H9 (cell line): ENCODE data around the gene MCRIP1. TPM values are rescaled to one million over a fixed set of nuclear protein-coding genes. Genes with fewer than 3 reads are reported as not detected.

ENCODE experiments used
- DNase-seq: peaks from one replicate; pipeline ENCODE4 v3.0.0-alpha.2; 2017
- H2AFZ ChIP-seq: one replicate; pipeline ENCODE4 v1.6.1; 2013; ENCODE audit warnings: mild to moderate bottlenecking, low read length, control low read depth, moderate library complexity
- H2AK5ac ChIP-seq: 2 replicates; pipeline ENCODE4 v1.6.1; 2013; ENCODE audit warnings: low read length, control low read depth, mixed read lengths; ENCODE audit not compliant: insufficient read length
- H2BK120ac ChIP-seq: one replicate; pipeline ENCODE4 v1.6.1; 2013; ENCODE audit warnings: low read depth, mild to moderate bottlenecking, low read length, control low read depth, inconsistent platforms; ENCODE audit not compliant: poor library complexity, severe bottlenecking
- H2BK12ac ChIP-seq: 2 replicates; pipeline ENCODE4 v1.6.1; 2013; ENCODE audit warnings: low read length, control low read depth, mixed read lengths, low read depth; ENCODE audit not compliant: insufficient read length
- H2BK15ac ChIP-seq: 2 replicates; pipeline ENCODE4 v1.6.1; 2013; ENCODE audit warnings: low read depth, low read length, control low read depth
- H2BK20ac ChIP-seq: one replicate; pipeline ENCODE4 v1.6.1; 2013; ENCODE audit warnings: low read depth, mild to moderate bottlenecking, low read length, control low read depth, inconsistent platforms; ENCODE audit not compliant: poor library complexity, severe bottlenecking
- H2BK5ac ChIP-seq: 2 replicates; pipeline ENCODE4 v1.6.1; 2013; ENCODE audit warnings: low read length, control low read depth, mixed read lengths; ENCODE audit not compliant: insufficient read length
- H3K14ac ChIP-seq: 2 replicates; pipeline ENCODE4 v1.6.1; 2013; ENCODE audit warnings: low read length, control low read depth; ENCODE audit not compliant: insufficient read depth
- H3K18ac ChIP-seq: 2 replicates; pipeline ENCODE4 v1.6.1; 2013; ENCODE audit warnings: low read depth, mild to moderate bottlenecking, mixed read lengths, low read length, control low read depth; ENCODE audit not compliant: insufficient read length
- H3K23ac ChIP-seq: 2 replicates; pipeline ENCODE4 v1.6.1; 2013; ENCODE audit warnings: low read length, control low read depth, mixed read lengths, low read depth; ENCODE audit not compliant: insufficient read length
- H3K23me2 ChIP-seq: 2 replicates; pipeline ENCODE4 v1.6.1; 2013; ENCODE audit warnings: low read depth, mild to moderate bottlenecking, mixed read lengths, low read length, control low read depth; ENCODE audit not compliant: insufficient read length, poor library complexity, severe bottlenecking
- H3K27ac ChIP-seq: 2 replicates; pipeline ENCODE4 v1.5.1; 2013; ENCODE audit warnings: low read length, control low read depth, mixed read lengths, low read depth; ENCODE audit not compliant: insufficient read length
- H3K27me3 ChIP-seq: 2 replicates; pipeline ENCODE4 v1.6.1; 2013; ENCODE audit warnings: low read length, control low read depth, inconsistent platforms; ENCODE audit not compliant: insufficient read depth
- H3K4ac ChIP-seq: 2 replicates; pipeline ENCODE4 v1.6.1; 2013; ENCODE audit warnings: low read depth, mild to moderate bottlenecking, control low read depth, inconsistent platforms, low read length, moderate library complexity
- H3K4me1 ChIP-seq: 2 replicates; pipeline ENCODE4 v1.6.1; 2013; ENCODE audit warnings: low read length, control low read depth, inconsistent platforms; ENCODE audit not compliant: insufficient read depth
- H3K4me2 ChIP-seq: 2 replicates; pipeline ENCODE4 v1.6.1; 2013; ENCODE audit warnings: low read length, control low read depth, mixed read lengths; ENCODE audit not compliant: insufficient read length, insufficient read depth
- H3K56ac ChIP-seq: 2 replicates; pipeline ENCODE4 v1.6.1; 2013; ENCODE audit warnings: low read depth, mild to moderate bottlenecking, mixed read lengths, low read length, control low read depth; ENCODE audit not compliant: insufficient read length
- H3K79me1 ChIP-seq: 2 replicates; pipeline ENCODE4 v1.6.1; 2013; ENCODE audit warnings: low read depth, mild to moderate bottlenecking, moderate library complexity, low read length, control low read depth, inconsistent platforms; ENCODE audit not compliant: insufficient read depth, poor library complexity, severe bottlenecking
- H3K79me2 ChIP-seq: 2 replicates; pipeline ENCODE4 v1.6.1; 2013; ENCODE audit warnings: low read length, control low read depth, inconsistent platforms; ENCODE audit not compliant: insufficient read depth
- H3K9ac ChIP-seq: 2 replicates; pipeline ENCODE4 v1.6.1; 2013; ENCODE audit warnings: low read length, control low read depth, mixed read lengths; ENCODE audit not compliant: insufficient read length; ENCODE audit errors: extremely low read depth
- H3K9me3 ChIP-seq: one replicate; pipeline ENCODE4 v1.6.1; 2013; ENCODE audit warnings: low read depth, low read length, inconsistent platforms; ENCODE audit not compliant: control insufficient read depth
- H3T11ph ChIP-seq: one replicate; pipeline ENCODE4 v1.6.1; 2013; ENCODE audit warnings: mild to moderate bottlenecking, low read length, control low read depth, inconsistent platforms
- H4K20me1 ChIP-seq: one replicate; pipeline ENCODE4 v1.6.1; 2013; ENCODE audit not compliant: control insufficient read depth, insufficient read length, insufficient read depth
- H4K5ac ChIP-seq: 2 replicates; pipeline ENCODE4 v1.6.1; 2013; ENCODE audit warnings: low read depth, mild to moderate bottlenecking, mixed read lengths, low read length, control low read depth; ENCODE audit not compliant: insufficient read length
- H4K8ac ChIP-seq: replicated peaks from 2 replicates; pipeline ENCODE4 v1.6.1; 2013; ENCODE audit warnings: low read length, control low read depth, mixed read lengths, low read depth; ENCODE audit not compliant: insufficient read length
- H4K91ac ChIP-seq: 2 replicates; pipeline ENCODE4 v1.6.1; 2013; ENCODE audit warnings: low read depth, mild to moderate bottlenecking, moderate library complexity, mixed read lengths, low read length, control low read depth; ENCODE audit not compliant: insufficient read length
- H3K27ac Mint-ChIP-seq, 3 experiments: 2 replicates in 2 of 3; 3 replicates in 1 of 3; pipeline ENCODE4 v1.8.0; 2020 to 2021; ENCODE audit warnings: mixed read lengths in 3 of 3, mild to moderate bottlenecking in 1 of 3, moderate library complexity in 1 of 3
- H3K27me3 Mint-ChIP-seq: 2 replicates; pipeline ENCODE4 v1.8.0; 2021; ENCODE audit warnings: low read depth, mild to moderate bottlenecking, moderate library complexity, mixed read lengths
- H3K36me3 Mint-ChIP-seq, 3 experiments: 2 replicates in 2 of 3; 3 replicates in 1 of 3; pipeline ENCODE4 v1.8.0; 2020 to 2021; ENCODE audit warnings: low read depth in 3 of 3, mixed read lengths in 3 of 3; ENCODE audit not compliant: insufficient read depth in 1 of 3
- H3K4me1 Mint-ChIP-seq, 2 experiments: 2 replicates each; pipeline ENCODE4 v1.8.0; 2020; ENCODE audit warnings: mixed read lengths in 2 of 2
- H3K4me3 Mint-ChIP-seq, 2 experiments: 2 replicates in 1 of 2; 3 replicates in 1 of 2; pipeline ENCODE4 v1.8.0; 2020 to 2021; ENCODE audit warnings: mild to moderate bottlenecking in 2 of 2, mixed read lengths in 2 of 2, moderate library complexity in 1 of 2
- H3K9me3 Mint-ChIP-seq, 2 experiments: 2 replicates in 1 of 2; 3 replicates in 1 of 2; pipeline ENCODE4 v1.8.0; 2020; ENCODE audit warnings: mild to moderate bottlenecking in 2 of 2, mixed read lengths in 2 of 2, moderate library complexity in 1 of 2
- CTCF ChIP-seq: fragments of 200-600 bp; sonication (generic); conservative IDR thresholded peaks from 3 replicates; pipeline ENCODE4 v1.8.0; 2021; ENCODE audit warnings: antibody characterized with exemption, mild to moderate bottlenecking
- WGBS: extraction: QIAGEN DNeasy Blood & Tissue Kit; methylation state at CpG from one replicate; pipeline ENCODE4 v1.1.7; 2013; ENCODE audit warnings: missing lambda C conversion rate, low lambda C conversion rate, mixed read lengths; ENCODE audit not compliant: insufficient read length; ENCODE audit errors: extremely low coverage; 5-methylcytosine and 5-hydroxymethylcytosine counted together
- total RNA-seq: library from RNA; stranded (reverse); gene quantifications from 2 replicates; pipeline ENCODE4 v1.2.1, GENCODE V29; 2021

MCRIP1 gene
- total RNA-seq, 1 experiment from 2014 or later = 118 TPM

GRCh38 chr17:81794074-81794476 is 39.0 kb downstream of the MCRIP1 start:
- H4K8ac ChIP-seq = no peak overlapping the region
- H3K56ac ChIP-seq = no peak overlapping the region
- no peaks in the 10 kb centered on the region for H3K36me3 Mint-ChIP-seq
- H2AFZ ChIP-seq = no peak overlapping the region
- H3K23me2 ChIP-seq = no peaks in the 10 kb centered on the region
- no peaks in the 10 kb centered on the region for H3K4me1 Mint-ChIP-seq
- H3K27ac Mint-ChIP-seq = no peak overlapping the region
- H4K20me1 ChIP-seq = no peaks in the 10 kb centered on the region
- H3K14ac ChIP-seq = no peak overlapping the region
- no peak overlapping the region for H4K91ac ChIP-seq
- H3K4me1 ChIP-seq = no peaks in the 10 kb centered on the region
- H3K27me3 Mint-ChIP-seq = peaks cover 4% of the 10 kb centered on the region
- no peaks in the 10 kb centered on the region for H3K79me1 ChIP-seq
- H2BK5ac ChIP-seq = no peak overlapping the region
- no peak overlapping the region for H3K23ac ChIP-seq
- no peak overlapping the region for H3K4me2 ChIP-seq
- no peak overlapping the region for H3K18ac ChIP-seq
- H3K9me3 Mint-ChIP-seq = peaks cover under 1 to 1% of the 10 kb centered on the region in 2 experiments; a peak in 3 of 5 replicates
- H2AK5ac ChIP-seq = no peak overlapping the region
- H2BK12ac ChIP-seq = no peak overlapping the region
- H3K79me2 ChIP-seq = no peaks in the 10 kb centered on the region
- H3K4me3 Mint-ChIP-seq = no peak overlapping the region
- no peak overlapping the region for H3K9ac ChIP-seq
- no peak overlapping the region for H3T11ph ChIP-seq
- H3K27ac ChIP-seq = no peak overlapping the region
- no peak overlapping the region for H4K5ac ChIP-seq
- DNase-seq = no peak
- no peak overlapping the region for H3K4ac ChIP-seq
- WGBS = no CpG with 5 or more reads among the region's 3 CpGs
- TF ChIP-seq CTCF = no peak
- no peak overlapping the region for H2BK20ac ChIP-seq
- H2BK120ac ChIP-seq = no peak overlapping the region
- H2BK15ac ChIP-seq = no peak overlapping the region
- no peaks in the 10 kb centered on the region for H3K27me3 ChIP-seq
- no peaks in the 10 kb centered on the region for H3K9me3 ChIP-seq
